ENCODE data around the gene S100A10.

DNA sequence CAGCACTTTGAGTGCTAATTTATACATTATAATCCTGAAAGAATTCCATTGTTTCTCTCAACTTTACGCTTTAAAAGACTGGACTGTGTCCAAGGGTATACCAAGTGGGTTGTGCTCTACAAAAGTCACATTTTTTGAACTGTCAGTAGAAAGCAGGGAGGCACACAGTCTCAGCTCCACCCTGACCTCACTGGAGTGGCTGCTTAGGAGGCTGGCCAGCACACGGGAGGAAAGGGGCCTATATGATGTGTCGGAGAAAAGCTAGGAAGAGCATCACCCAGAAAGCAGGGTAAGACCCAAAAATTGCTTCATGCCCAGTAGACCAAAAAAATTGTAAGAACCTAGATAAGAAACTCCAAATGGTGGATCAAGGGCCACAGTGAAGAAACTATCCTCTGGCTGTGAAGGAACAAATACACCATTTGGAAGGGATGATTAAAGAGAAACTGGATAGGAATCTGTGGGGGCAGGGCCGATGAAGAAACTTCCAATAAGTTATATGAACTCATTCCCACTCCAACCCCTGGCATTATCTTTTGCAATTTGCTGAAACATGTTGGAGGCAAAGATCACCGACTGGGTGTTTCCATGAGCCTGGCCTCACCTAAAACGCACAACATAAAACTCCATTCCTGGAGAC lies 1.9 kb downstream of the S100A10 start:
- TF ChIP-seq, protein P1, sequence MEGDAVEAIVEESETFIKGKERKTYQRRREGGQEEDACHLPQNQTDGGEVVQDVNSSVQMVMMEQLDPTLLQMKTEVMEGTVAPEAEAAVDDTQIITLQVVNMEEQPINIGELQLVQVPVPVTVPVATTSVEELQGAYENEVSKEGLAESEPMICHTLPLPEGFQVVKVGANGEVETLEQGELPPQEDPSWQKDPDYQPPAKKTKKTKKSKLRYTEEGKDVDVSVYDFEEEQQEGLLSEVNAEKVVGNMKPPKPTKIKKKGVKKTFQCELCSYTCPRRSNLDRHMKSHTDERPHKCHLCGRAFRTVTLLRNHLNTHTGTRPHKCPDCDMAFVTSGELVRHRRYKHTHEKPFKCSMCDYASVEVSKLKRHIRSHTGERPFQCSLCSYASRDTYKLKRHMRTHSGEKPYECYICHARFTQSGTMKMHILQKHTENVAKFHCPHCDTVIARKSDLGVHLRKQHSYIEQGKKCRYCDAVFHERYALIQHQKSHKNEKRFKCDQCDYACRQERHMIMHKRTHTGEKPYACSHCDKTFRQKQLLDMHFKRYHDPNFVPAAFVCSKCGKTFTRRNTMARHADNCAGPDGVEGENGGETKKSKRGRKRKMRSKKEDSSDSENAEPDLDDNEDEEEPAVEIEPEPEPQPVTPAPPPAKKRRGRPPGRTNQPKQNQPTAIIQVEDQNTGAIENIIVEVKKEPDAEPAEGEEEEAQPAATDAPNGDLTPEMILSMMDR (IDR thresholded peaks at IDR 0.05), result no peak
- TF ChIP-seq POLR2A (IDR thresholded peaks at IDR 0.05), result no peak
